22Rv1 (cell line): Measurements from ENCODE around the gene TNIP1.

Experiments used
- H3K27ac ChIP-seq: fragments of 450-650 bp; 2 replicates; pipeline ENCODE4 v1.5.1; 2017
- ZFX ChIP-seq: fragments of 450-650 bp; IDR thresholded peaks from 2 replicates; pipeline ENCODE4 v1.6.1; 2017; ENCODE audit warnings: antibody characterized with exemption, borderline replicate concordance
- TF ChIP-seq, protein P1 (sequence below): fragments of 450-650 bp; IDR thresholded peaks from 2 replicates; pipeline ENCODE4 v1.5.1; 2017; ENCODE audit warnings: mild to moderate bottlenecking

The TNIP1 gene

DNA sequence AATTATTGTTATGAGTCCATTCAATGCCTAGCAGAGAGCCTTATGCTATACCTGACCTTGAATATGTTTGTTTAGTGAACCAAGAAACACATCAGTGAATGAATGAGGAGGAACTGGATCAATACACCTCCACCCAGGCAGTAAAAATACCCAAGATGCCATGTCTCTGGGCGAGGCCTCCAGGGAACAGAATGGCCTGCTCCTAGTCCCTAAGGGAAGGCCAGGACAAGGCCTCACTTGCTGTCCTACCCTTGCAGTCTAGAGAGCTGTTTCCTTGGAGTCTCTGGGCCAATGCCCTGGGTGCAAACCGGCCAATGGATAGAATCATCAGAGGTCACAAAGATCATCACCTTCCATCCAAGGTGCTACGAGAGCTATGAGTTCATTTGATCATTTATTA is 26.1 kb downstream of the TNIP1 start:
- no peak overlapping the region for H3K27ac ChIP-seq
- TF ChIP-seq ZFX, result no peak
- TF ChIP-seq, protein P1, sequence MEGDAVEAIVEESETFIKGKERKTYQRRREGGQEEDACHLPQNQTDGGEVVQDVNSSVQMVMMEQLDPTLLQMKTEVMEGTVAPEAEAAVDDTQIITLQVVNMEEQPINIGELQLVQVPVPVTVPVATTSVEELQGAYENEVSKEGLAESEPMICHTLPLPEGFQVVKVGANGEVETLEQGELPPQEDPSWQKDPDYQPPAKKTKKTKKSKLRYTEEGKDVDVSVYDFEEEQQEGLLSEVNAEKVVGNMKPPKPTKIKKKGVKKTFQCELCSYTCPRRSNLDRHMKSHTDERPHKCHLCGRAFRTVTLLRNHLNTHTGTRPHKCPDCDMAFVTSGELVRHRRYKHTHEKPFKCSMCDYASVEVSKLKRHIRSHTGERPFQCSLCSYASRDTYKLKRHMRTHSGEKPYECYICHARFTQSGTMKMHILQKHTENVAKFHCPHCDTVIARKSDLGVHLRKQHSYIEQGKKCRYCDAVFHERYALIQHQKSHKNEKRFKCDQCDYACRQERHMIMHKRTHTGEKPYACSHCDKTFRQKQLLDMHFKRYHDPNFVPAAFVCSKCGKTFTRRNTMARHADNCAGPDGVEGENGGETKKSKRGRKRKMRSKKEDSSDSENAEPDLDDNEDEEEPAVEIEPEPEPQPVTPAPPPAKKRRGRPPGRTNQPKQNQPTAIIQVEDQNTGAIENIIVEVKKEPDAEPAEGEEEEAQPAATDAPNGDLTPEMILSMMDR, result no peak

DNA sequence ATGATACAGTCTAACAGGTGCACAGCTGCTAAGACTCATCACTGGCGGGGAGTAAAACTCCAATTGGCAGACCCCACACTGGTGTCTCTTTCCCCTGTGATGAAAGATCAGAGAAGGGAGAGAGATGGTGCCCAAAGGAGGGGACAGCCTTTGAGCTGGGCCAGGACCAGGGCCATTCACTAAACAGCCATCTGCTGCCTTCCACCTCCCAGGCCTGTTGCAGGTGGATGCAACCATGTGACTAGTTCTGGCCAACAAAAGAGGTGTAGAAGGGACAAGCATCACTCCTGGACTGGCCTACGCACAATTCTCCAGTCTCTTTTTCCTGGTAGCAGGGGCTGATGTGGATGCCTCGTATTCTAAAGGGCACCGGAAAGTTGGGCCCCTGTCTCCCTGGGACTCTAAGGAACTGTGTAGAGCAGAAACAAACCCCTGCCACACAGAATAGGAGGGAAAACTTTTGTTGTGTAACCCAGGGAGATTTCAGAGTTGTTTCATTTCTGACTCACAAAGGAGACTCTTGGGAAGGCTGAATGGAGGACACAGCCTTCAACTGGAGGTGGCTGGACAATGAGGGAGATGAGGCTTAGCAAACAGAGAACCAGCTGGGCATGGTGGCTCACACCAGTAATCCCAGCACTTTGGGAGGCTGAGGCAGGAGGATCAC is 26.9 kb downstream of the TNIP1 start:
- H3K27ac ChIP-seq, result no peak overlapping the region
- TF ChIP-seq, protein P1, result no peak
- no peak for TF ChIP-seq ZFX

DNA sequence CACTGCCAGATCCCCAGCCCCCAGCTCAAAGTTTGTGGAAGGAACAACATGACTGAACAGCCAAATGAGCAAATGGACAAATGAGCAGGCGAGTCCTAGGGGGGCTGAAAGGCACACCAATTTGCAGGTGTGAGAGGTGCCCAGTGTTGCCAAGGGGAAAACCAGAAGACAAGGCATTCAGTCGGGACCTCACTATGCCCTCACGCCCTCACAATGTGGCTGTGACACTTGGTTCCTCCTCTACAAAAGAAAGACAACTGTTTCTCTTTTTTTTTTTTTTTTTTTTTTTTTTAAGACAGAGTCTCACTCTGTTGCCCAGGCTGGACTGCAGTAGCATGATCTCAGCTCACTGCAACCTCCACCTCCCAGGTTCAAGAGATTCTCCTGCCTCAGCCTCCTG is 28.0 kb downstream of the TNIP1 start:
- H3K27ac ChIP-seq, result no peak overlapping the region
- no peak for TF ChIP-seq ZFX
- TF ChIP-seq, protein P1, result no peak

DNA sequence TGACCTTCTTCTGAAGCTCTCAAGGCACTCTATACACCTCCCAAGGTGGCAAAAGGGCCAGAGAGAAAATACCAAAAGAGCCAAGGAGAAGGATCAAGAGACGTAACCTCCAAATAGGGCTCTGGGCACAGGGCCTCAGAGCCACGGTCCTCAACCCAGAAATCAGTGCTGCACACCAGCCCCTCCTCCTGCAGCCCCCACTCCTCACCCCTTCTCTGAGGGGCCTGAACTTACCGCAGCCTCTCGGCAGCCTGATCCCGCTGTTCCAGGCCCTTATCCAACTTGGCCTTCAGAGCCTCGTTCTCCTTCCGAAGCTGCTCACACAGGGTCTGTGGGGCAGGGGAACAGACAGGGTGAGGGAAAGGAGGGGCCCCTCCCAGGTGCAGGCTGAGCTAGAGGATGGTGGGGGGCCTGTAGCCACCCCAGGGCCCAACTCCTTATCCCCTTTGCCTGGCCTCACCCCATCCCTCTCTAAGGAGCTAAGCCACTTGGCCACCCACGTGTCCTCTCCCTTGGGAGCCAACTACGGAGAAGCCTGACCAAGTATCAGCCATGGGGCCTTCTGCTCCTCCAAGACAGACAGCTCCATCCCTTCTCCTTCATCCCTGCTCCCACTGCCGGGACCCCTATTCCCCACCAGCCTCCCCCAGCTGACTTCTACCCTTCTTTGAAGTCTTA is 28.8 kb downstream of the TNIP1 start:
- H3K27ac ChIP-seq, result no peak overlapping the region

DNA sequence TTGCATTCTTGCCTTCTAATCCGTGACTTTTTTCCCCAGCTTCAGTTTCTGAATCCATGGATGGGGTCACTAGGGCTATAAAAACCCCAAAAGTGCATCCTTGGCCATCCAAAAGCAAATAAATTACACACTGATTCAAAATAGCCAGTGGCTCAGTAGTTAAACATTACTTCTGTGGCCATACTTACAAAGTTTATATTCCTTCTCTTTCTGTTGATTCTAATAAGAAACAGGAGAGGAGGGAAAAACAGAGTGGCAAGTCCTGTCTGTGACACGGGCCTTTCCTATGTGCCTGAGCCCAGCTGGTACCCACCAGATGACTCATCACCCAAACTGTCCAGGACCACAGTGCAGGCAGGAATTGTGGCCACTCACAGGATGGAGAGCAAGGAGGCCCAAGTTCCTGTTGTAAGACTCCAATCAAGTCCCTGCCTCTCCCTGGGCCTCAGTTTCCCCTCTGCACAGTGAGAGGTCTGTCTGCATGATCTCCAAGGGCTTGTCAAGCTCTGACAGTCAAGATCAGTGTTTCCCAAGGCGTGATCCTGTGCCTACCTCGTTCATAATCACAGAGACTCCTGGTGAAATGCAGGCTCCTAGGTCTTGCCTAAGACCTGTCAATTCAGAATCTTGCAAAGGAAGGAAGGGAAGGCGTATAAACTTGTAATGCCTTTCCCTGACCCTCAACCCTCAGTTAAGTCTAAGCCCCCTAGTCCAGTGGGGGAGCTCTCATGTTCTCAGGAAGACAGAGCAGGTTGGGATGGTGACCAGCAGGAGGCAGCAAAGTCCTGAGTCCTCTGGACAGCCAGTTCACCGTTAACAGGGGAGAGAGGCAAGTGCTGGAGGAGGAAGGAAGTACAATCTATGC is 29.5 kb downstream of the TNIP1 start:
- TF ChIP-seq, protein P1, result peak; percentile 83
- TF ChIP-seq ZFX, result no peak

More for the DNA sequence above, 28.8 kb downstream of the TNIP1 start:
- TF ChIP-seq ZFX, result no peak
- TF ChIP-seq, protein P1, result peak; percentile 42

DNA sequence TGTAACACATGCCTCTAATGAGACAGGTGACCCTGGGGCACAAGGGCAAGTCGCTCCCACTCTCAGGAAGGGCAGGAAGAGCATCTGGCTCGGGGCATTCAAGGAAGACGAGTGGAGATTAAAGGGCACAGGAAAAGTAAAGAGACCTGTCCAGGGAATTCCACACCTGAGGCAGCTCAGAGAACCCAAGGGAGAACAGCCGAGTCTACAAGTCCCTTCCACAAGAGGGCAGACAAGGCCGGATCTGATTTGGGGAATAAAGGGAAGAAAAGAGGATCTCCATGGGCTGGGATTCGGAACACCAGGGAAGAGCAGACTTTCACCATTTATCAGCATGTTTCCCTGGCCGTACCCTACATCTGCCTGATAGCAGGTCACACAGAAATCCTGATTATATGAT is 32.3 kb downstream of the TNIP1 start:
- H3K27ac ChIP-seq, result no peak overlapping the region
- no peak for TF ChIP-seq ZFX

More for the DNA sequence above, 29.5 kb downstream of the TNIP1 start:
- no peak overlapping the region for H3K27ac ChIP-seq

DNA sequence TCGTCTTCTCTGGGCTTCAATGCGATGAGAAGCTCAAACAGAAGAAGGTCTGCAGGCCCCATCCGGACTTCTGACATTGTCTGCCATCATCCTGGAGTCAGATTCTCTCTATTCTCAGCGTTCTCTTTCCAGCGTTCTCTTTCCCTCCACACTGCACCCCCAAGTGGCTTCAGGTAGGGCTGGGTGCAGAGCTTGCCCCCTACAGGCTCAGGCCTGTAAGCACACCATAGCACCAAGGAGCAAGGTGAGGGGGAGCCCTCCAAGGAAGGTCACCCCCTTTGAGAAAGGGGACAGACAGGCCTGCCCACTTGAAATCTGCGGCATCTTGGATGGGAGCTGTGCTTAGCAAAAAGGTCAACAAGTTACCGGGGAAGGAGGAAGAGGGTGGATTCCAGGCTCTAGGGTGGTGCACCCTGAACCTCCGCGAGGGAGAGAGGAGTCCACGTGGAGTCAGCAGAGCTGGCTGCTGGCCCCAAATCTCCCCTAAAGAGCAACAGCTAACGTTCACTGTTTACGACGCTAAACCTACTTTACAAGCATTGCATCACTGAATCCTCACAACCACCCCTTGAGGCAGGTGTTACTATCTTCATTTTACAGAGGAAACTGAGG is 32.9 kb downstream of the TNIP1 start:
- TF ChIP-seq, protein P1, result peak; percentile 70
- no peak for TF ChIP-seq ZFX
- no peak overlapping the region for H3K27ac ChIP-seq
